ENCODE results near the gene FOSL1. TPM values are rescaled to one million over a fixed set of nuclear protein-coding genes. Genes with fewer than 3 reads are reported as not detected.
"Not testable (repeated sequence)": the region's sequence is repeated elsewhere in the genome, so short reads cannot be mapped to it uniquely, and the experiment has no call there.

The FOSL1 gene
- total RNA-seq, 6 experiments from 2014 or later = 0.35 to 1.2 (median 0.89) TPM; not detected in 2

DNA sequence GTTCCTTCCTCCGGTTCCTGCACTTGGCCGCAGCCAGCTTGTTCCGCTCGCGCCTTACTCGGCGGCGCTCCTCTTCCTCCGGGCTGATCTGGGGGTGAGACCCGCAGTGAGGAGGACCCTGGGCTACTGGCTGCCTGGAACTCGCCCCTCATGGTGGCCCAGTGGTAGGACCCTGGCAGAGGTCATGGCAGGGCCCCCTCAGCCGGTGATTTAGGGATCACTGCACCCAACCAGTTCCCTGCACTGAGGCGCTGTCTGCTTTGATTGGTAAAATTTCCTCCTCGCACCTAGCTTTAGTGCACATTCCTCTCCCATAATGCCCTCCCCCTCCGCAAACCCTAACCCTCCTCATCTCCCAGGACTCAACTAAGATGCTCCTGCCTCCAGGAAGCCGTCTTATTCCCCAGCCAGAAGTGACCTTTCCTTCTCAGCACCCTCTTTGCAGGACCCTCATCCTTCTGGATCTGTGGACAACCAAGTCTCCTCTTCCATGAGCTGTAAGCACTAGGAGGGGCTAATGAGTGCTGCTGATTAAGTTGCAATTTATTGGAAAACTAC lies 6.1 kb downstream of the FOSL1 start:
- H3K9me3 ChIP-seq = no peaks in the 10 kb centered on the region
- WGBS (ENCODE audit: insufficient coverage, low coverage, low lambda C conversion rate, missing lambda C conversion rate) = 71% methylated on average over 3 of the region's 16 CpGs
- no peaks in the 10 kb centered on the region for H3K27me3 ChIP-seq
- intact Hi-C loops (cut with DNase I) = no loop called here
- TF ChIP-seq, protein P1, sequence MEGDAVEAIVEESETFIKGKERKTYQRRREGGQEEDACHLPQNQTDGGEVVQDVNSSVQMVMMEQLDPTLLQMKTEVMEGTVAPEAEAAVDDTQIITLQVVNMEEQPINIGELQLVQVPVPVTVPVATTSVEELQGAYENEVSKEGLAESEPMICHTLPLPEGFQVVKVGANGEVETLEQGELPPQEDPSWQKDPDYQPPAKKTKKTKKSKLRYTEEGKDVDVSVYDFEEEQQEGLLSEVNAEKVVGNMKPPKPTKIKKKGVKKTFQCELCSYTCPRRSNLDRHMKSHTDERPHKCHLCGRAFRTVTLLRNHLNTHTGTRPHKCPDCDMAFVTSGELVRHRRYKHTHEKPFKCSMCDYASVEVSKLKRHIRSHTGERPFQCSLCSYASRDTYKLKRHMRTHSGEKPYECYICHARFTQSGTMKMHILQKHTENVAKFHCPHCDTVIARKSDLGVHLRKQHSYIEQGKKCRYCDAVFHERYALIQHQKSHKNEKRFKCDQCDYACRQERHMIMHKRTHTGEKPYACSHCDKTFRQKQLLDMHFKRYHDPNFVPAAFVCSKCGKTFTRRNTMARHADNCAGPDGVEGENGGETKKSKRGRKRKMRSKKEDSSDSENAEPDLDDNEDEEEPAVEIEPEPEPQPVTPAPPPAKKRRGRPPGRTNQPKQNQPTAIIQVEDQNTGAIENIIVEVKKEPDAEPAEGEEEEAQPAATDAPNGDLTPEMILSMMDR (IDR thresholded peaks at IDR 0.05) = no peak
- TF ChIP-seq POLR2A (IDR thresholded peaks at IDR 0.05) = no peak
- H3K4me1 ChIP-seq = peaks cover 0 to 21% (median 3%) of the 10 kb centered on the region in 4 donors
- DNase-seq (peak in 2 of 3 donors; percentile 69 to 76), ATAC-seq (peak; percentile 11 to 25 (median 15))
- peak overlapping the region in 1 of 3 donors; percentile 19 for H3K4me3 ChIP-seq
- no peaks in the 10 kb centered on the region for H3K36me3 ChIP-seq
- H3K27ac ChIP-seq = peak overlapping the region; percentile 51 to 84 (median 72)

DNA sequence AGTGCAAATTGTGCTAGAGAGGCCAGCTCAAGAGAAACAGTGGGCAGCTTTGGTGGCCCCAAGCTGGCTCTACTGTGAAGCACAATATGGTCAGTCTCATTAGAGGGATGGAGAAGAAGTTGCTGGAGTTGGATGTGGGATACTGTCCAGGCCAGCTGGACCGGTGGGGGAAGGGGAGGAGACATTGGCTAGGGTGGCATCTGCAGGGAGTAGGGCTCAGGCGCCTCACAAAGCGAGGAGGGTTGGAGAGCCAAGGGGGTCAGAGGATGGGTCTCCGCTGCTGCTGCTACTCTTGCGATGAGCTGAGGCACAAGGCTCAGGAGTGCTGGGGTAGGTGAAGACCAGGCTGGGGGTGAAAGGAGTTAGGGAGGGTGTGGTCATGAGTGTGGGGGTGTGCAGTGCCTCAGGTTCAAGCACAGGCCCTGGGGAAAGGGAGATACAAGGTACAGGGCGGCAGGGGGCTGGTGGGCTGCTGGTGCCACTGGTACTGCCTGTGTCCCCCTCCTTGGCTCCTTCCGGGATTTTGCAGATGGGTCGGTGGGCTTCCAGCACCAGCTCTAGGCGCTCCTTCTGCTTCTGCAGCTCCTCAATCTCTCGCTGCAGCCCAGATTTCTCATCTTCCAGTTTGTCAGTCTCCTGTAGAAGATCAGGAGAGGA lies 7.4 kb downstream of the FOSL1 start:
- ATAC-seq = no peak
- intact Hi-C loops (cut with DNase I) = no loop called here
- peak overlapping the region in 1 of 3 donors; percentile 58 for H3K4me3 ChIP-seq

DNA sequence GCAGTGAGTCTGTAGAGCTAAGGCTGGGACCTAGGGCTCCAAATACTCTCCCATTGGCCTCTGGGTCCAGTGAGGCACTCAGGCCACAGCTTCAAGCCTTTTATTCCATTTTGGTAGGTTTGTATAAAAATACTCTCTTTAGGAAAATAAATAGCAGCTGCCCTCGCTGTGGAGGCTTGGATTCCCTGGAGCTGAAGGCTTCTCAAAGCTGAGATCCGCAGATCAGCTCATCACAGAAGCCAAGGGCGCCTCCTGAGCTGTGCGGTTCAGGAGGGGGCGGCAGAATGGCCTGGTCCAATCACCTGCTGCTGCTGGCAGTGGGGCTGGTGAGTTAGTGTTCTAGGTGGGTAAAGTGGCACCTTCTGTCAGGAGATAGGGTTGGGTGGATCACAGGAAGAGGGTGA lies 8.0 kb downstream of the FOSL1 start:
- no CpG with 5 or more reads among the region's 5 CpGs for WGBS (ENCODE audit: insufficient coverage, low coverage, low lambda C conversion rate, missing lambda C conversion rate)
- Histone ChIP-seq H3K4me1 (peaks cover 0 to 32% (median 8%) of the 10 kb centered on the region in 4 donors), H3K4me3 (peak overlapping the region; percentile 58 to 67 (median 66)), H3K27ac (peak overlapping the region; percentile 62 to 89 (median 88))
- intact Hi-C loops (cut with DNase I); DNase-seq; H3K27me3 ChIP-seq; H3K36me3 ChIP-seq; ATAC-seq; H3K9me3 ChIP-seq: not testable (repeated sequence)

More for the DNA sequence above, 7.4 kb downstream of the FOSL1 start:
- Histone ChIP-seq H3K9me3 (no peaks in the 10 kb centered on the region), H3K27me3 (no peaks in the 10 kb centered on the region), H3K27ac (peak overlapping the region in 2 of 3 donors; percentile 88 to 89), H3K36me3 (no peaks in the 10 kb centered on the region), H3K4me1 (peaks cover 0 to 26% (median 6%) of the 10 kb centered on the region in 4 donors)
- TF ChIP-seq, protein P1 (IDR thresholded peaks at IDR 0.05) = no peak
- no peak for TF ChIP-seq POLR2A (IDR thresholded peaks at IDR 0.05)
- WGBS (ENCODE audit: insufficient coverage, low coverage, low lambda C conversion rate, missing lambda C conversion rate) = 67% methylated on average over 6 of the region's 10 CpGs
- DNase-seq = no peak

DNA sequence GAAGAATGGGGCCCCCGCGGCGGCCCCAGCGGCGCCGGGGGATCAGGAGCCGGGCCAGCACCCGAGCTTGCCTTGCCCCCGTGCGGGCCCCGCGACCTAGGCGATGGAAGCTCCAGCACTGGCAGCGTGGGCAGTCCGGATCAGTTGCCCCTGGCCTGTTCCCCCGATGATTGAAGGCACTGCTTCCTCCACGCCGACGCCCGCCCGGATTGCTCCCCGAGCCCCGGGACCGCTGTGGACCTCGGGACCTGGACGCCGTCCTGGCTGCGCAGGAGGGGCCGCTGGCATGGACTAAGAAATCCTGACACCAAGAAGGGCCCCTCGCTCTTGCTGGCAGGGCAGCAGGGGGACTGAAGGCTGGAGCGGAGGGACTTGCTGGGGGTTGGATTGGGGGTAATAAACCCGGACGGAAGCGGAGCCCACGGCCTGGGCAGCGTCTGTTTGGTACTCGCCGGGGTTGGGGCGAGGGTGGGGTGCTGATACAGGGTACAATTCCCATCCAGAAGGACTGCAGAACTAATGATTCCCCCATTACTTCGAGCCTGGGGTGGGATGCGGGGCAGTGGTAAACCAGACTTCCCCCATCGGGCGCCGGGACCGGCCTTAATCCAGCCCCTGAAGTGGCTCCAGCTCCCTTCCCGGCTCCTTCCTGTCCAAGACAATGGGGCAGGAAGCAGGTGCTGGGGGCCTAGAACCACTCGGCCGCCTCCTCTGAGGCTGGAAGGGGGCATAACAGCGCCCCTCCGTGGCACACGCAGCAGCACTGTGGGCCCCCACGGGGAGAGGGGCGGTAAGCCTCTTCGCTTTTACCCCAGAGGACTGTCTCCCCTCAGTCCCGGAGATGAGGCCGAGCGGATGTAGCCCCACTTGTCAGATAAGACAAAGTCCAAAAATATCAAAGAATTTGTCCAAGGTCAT lies 8.7 kb downstream of the FOSL1 start:
- Histone ChIP-seq H3K27me3 (no peaks in the 10 kb centered on the region), H3K4me3 (peak overlapping the region; percentile 58 to 67 (median 66)), H3K27ac (peak overlapping the region; percentile 62 to 89 (median 88)), H3K9me3 (no peaks in the 10 kb centered on the region), H3K4me1 (peaks cover 0 to 32% (median 8%) of the 10 kb centered on the region in 4 donors), H3K36me3 (no peaks in the 10 kb centered on the region)
- WGBS (ENCODE audit: insufficient coverage, low coverage, low lambda C conversion rate, missing lambda C conversion rate) = 10% methylated on average over 21 of the region's 57 CpGs
- TF ChIP-seq, protein P1 (IDR thresholded peaks at IDR 0.05) = peak in 1 of 4 donors; percentile 24
- TF ChIP-seq POLR2A (IDR thresholded peaks at IDR 0.05) = peak; percentile 13
- DNase-seq (peak in 1 of 3 donors; percentile 65), ATAC-seq (peak in 1 of 4 donors; percentile 1)
- intact Hi-C loops (cut with DNase I) = no loop called here
